ENCODE data around the gene MICU1.

MICU1 gene

DNA sequence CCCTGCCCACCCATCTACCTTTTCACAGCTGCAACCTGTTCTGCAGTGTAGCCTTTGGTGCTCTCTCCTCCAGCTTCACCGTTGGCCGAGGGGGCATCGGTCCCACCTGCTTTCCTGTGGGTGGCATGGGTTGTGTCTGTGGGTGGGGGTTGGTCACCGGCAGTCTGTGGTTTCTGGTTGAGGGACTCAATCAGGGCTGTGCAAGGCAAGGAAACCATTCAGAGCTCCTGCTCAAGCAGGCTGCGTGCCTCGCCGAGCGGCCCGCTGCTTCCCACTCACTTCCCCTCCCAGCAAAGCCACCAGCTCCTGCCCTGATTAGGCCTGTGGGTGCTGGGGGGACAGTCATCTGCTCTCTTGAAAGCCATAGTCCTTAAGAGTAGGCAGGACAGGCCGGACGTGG, 280.9 kb downstream of the MICU1 start:
- DNase-seq (ENCODE audit: low read depth) = no peak

DNA sequence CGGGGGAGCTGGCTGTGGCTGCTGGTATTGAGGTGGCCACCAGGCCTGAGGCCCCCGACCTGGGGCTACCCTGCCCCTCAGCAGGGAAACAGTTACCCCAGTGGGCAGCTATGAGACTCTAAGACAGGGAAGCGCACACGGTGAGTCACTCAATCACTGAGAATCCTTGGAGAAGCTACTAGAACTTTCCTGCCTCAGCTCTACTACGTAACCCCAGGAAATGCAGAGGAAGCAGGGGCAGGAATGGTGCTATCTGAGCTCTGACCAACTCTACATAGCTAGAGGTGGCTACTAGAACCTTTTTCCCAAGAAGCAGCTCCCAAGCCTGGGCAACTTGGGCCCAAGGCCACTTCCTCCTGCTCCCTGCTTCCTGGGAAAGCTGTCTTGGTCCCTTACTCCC, 283.0 kb downstream of the MICU1 start:
- no peak for DNase-seq (ENCODE audit: low read depth)

DNA sequence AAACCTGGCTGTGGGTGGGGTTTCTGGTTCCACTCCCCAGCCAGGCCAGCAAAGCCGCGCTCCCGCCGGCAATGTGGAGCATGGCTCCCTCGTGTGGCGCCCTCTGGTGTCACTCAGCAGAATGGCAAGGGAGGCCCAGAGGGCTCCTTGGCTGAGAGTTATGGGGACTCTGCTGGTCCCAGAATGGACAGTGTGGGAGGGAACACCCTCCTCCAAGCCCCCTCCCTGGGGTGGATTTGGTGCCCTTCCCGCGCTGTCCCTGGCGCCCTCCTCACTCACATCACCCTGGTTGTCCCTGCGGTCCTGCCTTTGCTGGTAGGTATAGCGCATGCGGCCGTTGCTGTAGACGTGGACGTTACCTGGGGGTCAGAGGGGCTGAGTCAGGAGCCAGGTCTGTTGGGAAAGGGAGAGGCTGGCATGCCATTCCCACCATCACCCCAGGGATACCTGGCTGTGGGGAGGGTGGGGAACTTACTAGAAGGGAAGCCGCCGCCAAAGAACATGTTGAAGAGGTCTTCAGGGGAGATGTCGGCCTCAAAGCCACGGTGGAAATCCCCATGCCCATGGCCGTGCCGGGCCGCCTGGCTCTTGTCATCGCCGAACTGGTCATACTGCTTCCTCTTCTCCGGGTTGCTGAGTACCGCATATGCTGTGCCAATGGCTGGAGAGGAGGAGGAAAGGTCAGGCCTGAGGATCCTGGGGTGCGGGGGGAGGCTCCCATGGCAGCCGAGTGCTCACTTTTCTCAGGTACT, 285.2 kb downstream of the MICU1 start:
- DNase-seq (ENCODE audit: low read depth) = no peak

DNA sequence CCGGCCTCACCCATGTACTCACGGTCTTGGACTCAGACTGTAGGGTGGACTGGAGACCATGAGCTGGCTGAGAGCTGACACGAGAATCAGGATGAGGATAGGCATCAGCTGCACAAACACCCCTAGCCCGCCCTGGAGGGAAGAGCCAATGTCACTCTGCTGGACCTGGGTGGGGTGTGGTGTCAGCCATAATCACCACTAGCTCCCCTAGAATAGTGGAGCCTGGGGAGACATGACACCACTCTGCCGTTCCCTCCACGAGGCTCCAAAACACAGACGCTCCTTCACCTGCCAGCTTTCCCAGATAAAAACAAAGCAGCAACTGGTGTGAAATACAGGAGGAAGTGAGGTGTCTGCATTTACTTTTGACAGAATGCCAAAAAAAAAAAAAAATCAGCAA, 287.7 kb downstream of the MICU1 start:
- DNase-seq (ENCODE audit: low read depth) = no peak

DNA sequence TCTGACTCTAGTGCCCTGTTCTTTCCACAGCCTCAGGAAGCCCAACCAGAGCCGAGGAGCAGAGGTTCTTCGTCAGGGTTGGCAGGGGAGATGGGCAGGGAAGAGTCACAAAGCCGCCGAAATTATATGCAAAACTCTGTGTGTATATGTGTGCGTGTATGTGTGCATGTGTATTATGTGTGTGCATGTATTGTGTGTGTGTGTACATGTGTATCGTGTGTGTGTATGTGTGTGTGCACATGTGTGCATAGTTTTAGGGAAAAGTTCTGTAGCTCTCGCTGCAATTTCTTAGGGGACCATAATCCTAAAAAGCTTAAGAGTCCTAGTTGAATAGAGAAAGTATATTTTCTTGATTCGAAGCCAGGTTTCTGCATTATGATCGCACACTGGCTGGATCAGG, 288.2 kb downstream of the MICU1 start:
- no peak for DNase-seq (ENCODE audit: low read depth)

DNA sequence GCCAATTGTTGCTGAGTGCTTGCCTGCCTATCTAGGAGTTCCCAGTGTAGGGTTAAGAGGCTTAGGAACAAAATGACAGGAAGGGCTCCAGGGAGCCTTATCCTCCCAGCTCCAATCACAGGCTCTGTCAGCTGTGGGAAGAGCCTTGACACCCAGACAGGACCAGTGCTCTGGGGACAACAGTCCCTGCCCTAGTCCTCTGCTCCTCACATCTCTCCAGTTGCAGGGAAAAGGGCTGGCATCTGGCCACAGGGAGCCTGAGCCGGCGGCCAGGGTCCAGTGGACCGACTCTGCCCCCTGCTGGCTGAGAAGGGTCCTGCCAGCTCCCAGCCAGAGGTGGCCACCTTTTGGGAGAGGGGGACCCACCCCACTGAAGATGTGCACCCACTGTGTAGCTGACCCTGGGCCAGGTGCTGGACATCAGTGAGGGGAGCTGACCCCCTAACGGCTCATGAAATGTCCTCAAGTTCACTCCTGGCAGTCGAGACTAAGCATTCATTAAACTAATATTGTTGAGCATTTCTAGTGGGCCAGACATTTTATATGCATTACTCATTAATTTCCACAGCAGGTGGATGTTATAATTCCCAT, 288.7 kb downstream of the MICU1 start:
- peak; percentile 54 for DNase-seq (ENCODE audit: low read depth)

DNA sequence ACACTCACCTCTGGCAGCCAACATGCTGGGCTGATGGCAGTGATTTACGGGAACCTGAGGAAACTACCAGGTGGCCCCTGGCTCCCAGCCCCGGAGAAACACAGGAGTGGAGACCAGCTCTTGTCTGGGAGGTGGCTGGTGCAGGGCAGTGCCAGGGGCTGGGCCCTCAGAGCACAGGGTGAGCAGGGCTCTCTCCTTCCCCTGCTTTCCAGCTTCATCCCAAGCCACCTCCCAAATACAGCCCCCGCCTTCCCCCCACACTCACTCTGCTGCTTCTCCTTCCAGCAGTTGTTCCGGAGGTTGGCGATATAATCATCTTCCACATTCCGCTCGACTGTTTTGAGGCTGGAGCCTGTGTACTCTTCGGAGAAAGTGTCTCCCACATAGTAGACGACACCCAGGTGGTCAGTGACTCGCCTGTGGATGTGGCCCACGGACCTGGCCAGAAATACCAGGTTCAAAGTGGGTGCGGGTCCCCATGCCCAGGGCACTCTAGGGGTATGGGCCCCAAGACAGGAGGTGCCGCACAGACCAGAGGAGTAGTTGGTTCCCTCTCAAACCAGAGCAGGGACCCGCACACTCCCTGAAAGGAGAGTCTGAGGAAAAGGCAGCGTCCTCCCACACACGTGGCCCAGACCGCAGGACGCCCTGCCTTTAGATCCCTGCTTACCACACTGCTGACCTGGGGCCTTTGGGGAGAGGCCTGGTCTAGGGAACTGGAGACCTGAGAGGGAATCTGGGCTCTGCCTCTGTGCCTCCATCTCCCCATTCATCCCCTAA, 289.4 kb downstream of the MICU1 start:
- DNase-seq (ENCODE audit: low read depth) = no peak

DNA sequence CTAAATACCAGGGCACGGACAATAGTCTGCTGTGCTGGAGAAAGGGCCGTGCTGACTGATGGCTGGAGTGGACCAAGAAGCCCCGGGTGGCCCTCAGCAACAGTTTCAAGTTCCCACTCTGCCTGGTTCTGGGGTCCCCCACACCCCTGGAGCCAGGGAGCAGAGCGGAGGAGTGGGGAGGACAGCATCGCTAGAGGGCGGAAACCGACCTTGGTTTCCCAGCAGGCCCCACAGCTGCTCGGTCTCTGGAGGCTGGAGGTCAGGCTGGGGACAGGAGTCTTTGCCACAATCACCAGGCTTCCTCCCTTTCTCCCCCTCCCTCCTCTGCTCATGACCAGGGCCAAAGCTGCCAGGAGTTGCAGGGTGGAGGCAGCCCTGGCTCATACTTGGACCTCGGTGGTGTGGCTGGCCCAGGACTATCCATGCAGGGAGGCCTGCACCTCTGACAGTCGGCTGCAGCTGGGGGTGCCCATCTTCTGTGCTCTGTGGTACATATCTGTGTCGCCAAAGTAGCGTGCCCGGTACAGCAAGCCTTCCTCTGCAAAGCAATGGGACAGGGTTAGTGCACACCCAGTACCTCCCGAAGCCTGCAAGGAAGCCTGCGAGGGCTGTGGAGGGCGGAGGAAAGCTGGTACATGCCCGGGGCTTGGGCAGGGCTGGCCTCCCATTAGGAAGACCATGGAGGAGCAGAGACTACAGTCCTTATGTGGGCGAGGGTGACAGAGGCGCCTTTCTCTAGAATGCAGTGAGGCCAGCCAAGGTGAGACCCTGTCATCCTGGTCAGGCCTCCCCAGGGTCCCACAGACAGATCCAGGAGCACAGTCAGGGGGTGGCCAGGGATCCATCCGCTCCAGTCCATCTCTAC, 290.3 kb downstream of the MICU1 start:
- DNase-seq (ENCODE audit: low read depth) = peak; percentile 63

DNA sequence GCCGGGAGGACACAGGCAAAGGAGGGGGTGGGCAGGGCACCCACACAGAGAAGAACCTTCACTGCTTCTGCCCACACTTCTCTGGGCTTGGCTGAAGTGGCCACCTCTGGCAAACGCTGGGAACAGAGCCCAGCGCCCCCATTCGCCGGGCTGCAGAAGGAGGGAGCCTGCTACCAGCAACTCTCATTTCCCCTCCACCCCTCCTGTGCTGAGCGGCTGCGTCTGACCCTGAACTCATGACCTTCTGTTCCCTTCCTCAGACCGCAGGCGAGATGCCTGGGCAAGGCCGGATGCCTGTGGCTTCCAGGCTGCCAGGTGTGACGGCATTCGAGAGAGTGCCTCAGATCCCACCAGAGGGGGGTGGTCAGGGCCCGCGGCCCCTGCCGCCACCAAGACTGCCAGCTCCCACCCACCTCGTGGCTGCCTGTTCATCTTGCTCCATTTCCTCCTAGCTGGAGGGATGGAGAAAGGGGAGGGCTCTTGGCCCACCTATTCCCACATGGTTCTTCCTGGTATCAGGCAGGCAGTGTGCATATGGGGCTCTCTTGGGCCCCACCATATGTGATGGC, 291.0 kb downstream of the MICU1 start:
- DNase-seq (ENCODE audit: low read depth) = peak; percentile 62

DNA sequence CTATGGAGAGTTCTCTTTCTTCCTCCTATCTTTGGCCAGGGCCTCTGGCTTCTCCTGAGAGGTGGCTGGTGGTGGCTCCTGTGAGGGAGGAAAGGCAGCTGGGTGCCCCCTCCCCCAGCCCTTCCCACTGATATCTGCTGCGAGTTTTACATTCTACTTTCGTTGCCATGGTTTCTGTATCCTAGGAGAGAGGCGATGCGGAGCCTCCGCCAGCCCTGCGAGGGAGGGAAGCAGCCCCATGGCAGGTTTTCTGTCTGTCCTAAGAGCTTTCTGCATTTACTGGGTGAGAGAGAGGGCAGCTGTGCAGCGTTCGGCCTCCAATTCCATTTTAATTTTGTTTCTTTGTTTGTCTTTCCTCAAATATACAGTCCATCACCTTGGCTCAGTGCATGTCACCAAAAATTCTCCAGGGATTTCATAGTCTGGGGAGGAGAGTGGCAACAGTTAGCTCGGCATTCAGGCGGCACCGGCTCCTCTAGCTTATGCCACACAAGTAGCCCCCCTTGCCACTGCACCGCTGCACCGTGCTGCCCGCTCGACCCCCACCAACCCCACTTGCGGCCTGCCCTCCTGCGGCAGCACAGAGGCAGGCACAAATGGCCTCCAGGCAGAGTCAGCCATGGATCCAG, 291.6 kb downstream of the MICU1 start:
- DNase-seq (ENCODE audit: low read depth) = no peak

DNA sequence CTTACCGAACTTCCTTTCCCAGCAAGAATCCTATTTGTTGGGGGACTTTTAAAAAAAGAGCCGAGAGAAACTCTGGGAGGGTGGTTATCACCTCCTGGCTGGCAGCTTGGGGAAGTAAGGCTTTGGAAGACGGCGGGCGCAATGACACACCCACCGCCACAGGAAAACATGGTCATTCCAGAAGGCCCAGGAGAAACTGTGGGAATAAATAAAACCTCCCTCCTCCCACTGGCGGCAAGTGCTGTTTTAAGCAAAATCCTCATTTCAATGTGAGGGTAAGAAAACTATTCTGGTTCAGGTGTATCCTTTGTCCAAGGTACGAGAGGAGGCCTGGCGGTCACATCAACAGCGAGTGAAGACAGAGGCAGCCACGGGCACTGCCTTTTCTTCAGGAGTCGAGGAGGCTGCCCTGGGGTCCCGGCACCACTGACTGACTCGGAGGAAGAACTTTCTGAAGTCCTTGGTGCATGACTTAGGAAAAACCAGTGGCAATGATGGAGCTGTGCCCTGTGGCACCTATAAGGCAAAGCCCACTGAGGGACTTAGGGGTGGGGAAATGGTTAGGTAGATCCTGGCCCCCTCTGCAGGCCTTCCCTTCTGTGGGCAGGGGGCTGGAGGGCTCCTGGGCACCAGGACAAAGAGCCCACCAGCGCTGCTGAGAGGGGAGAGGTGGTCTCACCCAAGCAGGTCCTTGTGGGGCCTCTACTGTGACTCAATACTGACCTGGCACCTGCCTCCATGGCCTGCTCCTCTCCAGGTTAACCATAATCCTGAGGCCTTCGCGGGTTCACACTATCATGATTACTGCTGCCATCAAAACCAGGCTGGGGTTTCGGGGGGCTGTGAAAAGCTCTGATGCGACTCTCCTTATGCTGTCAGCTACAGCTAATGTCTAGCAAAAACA, 292.5 kb downstream of the MICU1 start:
- DNase-seq (ENCODE audit: low read depth) = no peak

DNA sequence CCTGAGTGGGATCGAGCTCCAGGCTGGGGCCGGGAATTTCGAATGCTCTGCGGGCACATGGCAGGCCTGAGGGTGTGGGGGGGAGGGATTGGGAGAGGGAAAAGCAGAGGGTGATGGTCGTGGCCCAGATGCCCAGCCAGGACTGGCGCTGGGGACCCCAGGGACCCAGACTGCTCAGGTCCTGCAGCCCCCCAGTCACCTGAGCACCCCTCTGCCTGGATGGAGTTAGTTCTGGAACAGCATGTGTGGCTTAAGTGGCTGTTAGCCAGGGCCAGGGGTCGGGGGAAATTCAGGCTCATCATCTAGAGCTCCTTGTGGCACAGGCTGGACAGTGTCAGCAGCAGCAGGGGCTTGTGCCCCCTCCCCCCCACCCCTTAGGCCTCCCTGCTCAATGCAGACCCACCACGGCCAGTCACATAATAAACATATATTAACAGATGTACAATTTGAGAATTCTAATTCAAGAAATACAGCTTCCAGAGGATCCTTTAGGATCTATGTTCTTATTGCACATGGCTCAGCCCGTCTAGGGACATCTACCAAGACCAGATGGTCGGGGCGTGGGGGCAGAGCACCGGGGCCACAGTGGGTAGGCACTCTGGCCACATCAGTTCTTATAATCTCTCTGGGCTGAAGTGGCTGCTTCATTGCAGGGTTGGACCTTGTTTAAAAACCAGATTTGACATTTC, 293.3 kb downstream of the MICU1 start:
- no peak for DNase-seq (ENCODE audit: low read depth)

DNA sequence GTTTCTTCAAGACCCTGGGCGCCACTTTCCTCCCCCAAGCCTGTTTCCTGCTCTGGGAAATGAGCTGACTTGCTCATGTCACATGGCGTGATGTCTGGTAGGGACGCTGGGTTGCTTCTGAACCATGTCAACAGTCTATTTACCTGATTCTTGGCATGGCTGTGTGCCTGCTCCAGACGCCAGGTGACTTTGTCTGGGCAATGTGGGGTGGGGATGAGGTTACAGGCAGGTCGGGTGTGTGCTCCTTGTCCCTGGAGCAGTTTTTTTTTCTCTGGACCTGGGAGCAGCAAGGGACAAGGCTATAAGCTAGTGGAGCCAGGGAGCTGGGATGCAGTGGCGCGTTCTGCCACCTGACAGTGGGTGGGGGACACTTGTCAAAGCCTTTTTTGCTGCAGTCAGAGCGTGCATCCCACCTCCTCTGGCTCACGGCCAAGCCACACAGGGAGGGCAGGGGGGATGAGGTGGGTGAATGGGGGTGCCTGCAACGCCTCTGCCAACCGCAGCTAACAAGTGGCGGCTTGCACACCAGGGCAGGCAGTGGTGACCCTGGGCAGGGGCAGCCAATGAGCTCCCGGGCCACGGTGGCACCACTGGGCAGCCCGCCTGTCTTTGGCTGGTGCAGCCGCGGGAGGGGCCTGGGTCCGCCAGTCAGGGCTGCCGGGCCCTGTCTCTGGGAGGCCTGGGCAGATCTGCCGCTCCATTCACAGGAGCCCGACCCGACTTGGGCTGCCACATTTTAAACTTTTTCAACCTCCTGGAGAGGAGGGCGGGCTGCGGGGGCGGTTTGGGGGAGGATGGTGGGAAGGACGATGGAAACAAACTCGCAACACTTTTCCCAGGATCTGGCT, 294.1 kb downstream of the MICU1 start:
- DNase-seq (ENCODE audit: low read depth) = peak; percentile 31

DNA sequence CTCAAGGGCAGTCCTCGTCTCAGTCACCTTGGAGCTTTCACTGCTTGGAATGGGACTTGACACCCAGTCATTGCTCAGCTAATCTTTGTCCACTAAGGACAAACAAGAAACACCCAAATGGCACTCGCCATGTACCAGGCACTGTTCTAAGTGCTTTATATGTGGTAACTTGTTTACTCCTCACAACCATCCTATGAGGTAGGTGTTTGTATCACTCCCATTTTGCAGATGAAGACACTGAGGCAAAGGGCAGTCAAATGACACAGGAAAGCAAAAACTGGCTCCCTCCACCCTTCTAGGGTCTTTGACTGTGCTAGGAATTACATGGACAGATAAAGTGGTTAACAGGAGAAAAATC, 295.8 kb downstream of the MICU1 start:
- DNase-seq (ENCODE audit: low read depth) = no peak

DNA sequence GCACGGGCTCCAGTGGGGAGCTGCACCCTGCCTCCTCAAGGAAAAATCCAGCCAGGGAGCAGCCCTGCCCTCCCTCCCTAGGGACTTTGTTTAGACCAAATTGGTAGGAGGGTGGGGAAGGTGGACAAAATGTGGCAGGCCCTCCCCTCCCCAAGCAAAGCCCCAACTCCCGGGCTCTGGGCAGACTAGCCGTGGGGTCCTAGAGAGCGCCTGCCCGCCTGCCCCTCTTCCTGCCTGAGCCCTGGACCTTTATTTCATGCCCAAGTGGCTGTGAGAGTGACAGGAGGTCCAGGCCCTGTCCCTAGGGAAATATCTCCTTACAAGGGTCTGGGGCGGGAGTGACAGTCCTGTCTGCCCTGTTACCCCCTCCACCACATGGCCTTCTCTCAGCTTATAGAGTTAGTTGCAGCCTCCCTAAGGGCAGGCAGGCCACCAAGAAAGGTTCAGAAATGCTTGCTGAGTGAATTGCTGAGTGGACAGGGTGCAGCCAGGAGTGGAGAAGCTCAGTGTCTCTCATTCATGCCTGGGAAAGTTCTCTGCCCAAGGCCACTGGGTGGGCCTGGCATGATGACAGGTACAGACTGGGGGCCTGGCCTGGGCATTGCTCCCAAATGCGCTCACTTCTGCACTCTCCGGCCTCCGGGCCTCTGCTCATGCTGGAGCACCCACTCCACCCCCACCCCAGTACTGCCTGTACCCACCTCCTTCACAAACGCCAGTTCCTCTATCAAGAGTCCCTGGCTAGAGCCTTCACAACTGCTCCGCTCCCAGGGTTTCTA, 296.4 kb downstream of the MICU1 start:
- no peak for DNase-seq (ENCODE audit: low read depth)

DNA sequence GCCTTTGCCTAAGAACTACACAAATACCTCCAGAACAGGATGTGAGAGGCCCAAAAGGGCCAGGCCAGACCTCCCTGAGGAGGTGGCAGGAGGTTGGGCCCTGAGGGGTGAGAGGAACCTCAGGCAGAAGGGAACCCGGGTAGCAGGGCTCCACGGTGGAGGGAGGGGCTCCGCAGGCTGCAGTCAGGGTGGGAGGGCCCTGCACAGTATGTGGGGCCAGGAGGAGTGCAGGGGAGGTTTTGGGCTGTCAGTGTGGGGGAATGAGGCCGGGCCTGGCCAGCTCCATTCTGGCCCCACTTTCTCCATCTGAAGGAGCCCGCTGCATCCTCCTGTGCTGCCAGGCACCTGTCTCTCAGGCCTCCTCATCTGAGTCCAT, 297.1 kb downstream of the MICU1 start:
- DNase-seq (ENCODE audit: low read depth) = no peak

DNA sequence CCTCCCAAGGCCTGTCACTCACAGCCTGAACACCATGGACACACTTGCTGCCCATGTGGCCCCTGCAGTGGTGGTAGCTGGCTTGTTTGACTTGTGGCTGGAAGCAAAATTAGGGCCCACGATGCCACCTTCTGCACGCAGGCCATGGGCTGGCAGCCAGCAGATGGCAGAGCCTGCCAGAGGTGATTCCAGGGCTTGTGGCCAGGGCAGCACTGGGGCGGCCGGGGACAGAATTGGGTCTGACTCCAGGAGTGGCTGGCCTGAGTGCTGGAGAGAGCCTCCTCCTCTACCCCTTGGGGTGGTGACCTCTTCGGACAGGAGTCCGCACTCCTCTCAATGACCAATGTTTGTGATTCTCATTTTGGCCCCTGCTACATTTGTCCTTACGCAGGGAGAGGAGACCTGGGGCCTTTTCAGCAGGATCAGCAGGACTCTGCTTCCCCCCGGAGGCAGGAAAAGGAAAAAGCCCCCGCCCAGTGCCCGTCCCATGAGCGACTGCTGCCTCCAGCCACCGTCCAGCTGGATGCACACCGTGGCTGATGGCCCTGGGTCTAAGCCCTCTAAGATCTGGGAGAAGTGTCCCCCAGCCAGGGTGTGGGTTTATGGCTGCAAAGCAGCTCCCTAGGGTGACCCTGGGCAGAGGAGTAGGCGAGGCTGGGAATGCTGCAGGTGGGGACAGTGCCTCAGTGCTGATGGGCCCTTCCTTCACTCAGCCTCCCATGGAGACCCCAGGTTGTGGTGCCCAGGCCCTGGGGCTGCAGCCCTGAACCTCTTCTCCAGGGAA, 297.6 kb downstream of the MICU1 start:
- no peak for DNase-seq (ENCODE audit: low read depth)

All from stromal cell of bone marrow (primary cell).